H1 (cell line): Measurements from ENCODE around the gene UBE2B. TPM values are rescaled to one million over a fixed set of nuclear protein-coding genes. Genes with fewer than 3 reads are reported as not detected.
A peak's percentile ranks its signal among the peaks of the same experiment; 100 is the strongest.

Source experiments
- CBX8 ChIP-seq: fragments of 300-800, 300-1000 bp; sonication (generic); IDR thresholded peaks from 2 replicates; pipeline ENCODE4 v1.7.1; 2016; ENCODE audit warnings: low read depth, low read length, borderline replicate concordance
- CHD2 ChIP-seq: IDR thresholded peaks from 2 replicates; pipeline ENCODE4 v1.6.1; 2012; ENCODE audit warnings: low read length, improper control_type of control experiment
- HDAC2 ChIP-seq, 2 experiments: fragments of 300-600 bp in 1 of 2; sonication (generic) in 1 of 2; IDR thresholded peaks; 2 replicates each; pipeline ENCODE4 v1.6.1; 2011 to 2012; ENCODE audit warnings: low read depth in 2 of 2, low read length in 2 of 2, mild to moderate bottlenecking in 2 of 2, moderate library complexity in 2 of 2, borderline replicate concordance in 1 of 2, inconsistent platforms in 1 of 2
- KDM5A ChIP-seq: fragments of 200-600 bp; IDR thresholded peaks from 2 replicates; pipeline ENCODE4 v1.7.1; 2012; ENCODE audit warnings: mild to moderate bottlenecking, low read length, inconsistent platforms, mixed read lengths
- SIN3A ChIP-seq, 2 experiments: IDR thresholded peaks in 1 of 2; conservative IDR thresholded peaks in 1 of 2; 2 replicates each; pipeline ENCODE4 v1.6.1; 2011 to 2012; ENCODE audit warnings: low read length in 2 of 2, improper control_type of control experiment in 1 of 2, low read depth in 1 of 2, mild to moderate bottlenecking in 1 of 2
- YY1 ChIP-seq: IDR thresholded peaks from 2 replicates; pipeline ENCODE4 v1.6.1; 2011; ENCODE audit warnings: low read depth, mild to moderate bottlenecking, low read length
- polyA plus RNA-seq, 7 experiments: library from polyadenylated mRNA; depleted of rRNA in 3 of 7; stranded (reverse) in 5 of 7; unstranded in 2 of 7; fragments of >200 nt in 5 of 7; fragments of 200-250 nt in 2 of 7; gene quantifications; 1 replicate in 5 of 7; 2 replicates in 1 of 7; 4 replicates in 1 of 7; pipeline versions ENCODE4 v1.2.1 to v1.2.3, GENCODE V29; 2011 to 2013; ENCODE audit warnings: missing spikeins in 2 of 7, mixed read lengths in 2 of 7
- total RNA-seq: library from RNA; stranded (reverse); fragmentation: NEBNext Ultra II Directional; extraction: Animal tissue kit (Norgen Biotek cat#: 25700); gene quantifications from 2 replicates; pipeline ENCODE4 v1.2.1, GENCODE V29; 2021
- TF ChIP-seq, protein P1 (sequence below): fragments of 300-600 bp; sonication (generic); IDR thresholded peaks from 2 replicates; pipeline ENCODE4 v1.7.1; 2012; ENCODE audit warnings: low read length, moderate library complexity, mild to moderate bottlenecking, inconsistent platforms; ENCODE audit not compliant: insufficient replicate concordance
- TF ChIP-seq, protein P2 (sequence below): IDR thresholded peaks from 2 replicates; pipeline ENCODE4 v1.6.1; 2012; ENCODE audit warnings: inconsistent platforms
- TF ChIP-seq, protein P3 (sequence below): IDR thresholded peaks from 2 replicates; pipeline ENCODE4 v1.6.1; 2011; ENCODE audit warnings: low read depth, mild to moderate bottlenecking, low read length; ENCODE audit not compliant: insufficient read depth

Gene UBE2B
- total and polyA plus RNA-seq, 2 of the 8 experiments (the other 6 are each of a cell fraction or from before 2014, with no cell fraction given): 15.9 to 46.8 TPM

DNA sequence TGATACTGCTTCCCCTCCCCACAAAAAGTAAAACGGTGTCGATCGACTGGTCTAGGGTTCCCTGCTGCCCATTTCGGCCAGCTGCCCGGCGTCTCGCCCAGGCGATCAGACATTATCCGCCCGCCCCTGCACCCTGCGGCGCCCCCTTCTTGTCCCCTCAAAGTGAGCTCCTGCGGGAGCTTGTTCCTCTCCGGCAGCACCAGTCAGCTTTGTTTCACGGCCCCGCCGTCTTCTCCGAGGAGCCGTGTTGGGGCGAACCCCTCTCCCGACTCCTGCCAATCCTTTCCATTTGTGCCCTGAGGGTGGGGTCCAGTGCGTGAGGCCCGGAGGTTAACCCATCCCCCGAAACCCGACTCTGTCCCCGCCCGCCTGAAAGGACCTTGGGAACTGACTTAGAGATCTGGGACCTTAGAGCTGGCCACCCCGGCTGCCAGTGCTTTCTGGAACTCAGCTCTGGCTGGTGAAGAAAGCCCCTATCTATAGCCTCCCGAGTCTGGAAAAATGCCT lies 518 bp downstream of the UBE2B start (continued):
- TF ChIP-seq, protein P1, sequence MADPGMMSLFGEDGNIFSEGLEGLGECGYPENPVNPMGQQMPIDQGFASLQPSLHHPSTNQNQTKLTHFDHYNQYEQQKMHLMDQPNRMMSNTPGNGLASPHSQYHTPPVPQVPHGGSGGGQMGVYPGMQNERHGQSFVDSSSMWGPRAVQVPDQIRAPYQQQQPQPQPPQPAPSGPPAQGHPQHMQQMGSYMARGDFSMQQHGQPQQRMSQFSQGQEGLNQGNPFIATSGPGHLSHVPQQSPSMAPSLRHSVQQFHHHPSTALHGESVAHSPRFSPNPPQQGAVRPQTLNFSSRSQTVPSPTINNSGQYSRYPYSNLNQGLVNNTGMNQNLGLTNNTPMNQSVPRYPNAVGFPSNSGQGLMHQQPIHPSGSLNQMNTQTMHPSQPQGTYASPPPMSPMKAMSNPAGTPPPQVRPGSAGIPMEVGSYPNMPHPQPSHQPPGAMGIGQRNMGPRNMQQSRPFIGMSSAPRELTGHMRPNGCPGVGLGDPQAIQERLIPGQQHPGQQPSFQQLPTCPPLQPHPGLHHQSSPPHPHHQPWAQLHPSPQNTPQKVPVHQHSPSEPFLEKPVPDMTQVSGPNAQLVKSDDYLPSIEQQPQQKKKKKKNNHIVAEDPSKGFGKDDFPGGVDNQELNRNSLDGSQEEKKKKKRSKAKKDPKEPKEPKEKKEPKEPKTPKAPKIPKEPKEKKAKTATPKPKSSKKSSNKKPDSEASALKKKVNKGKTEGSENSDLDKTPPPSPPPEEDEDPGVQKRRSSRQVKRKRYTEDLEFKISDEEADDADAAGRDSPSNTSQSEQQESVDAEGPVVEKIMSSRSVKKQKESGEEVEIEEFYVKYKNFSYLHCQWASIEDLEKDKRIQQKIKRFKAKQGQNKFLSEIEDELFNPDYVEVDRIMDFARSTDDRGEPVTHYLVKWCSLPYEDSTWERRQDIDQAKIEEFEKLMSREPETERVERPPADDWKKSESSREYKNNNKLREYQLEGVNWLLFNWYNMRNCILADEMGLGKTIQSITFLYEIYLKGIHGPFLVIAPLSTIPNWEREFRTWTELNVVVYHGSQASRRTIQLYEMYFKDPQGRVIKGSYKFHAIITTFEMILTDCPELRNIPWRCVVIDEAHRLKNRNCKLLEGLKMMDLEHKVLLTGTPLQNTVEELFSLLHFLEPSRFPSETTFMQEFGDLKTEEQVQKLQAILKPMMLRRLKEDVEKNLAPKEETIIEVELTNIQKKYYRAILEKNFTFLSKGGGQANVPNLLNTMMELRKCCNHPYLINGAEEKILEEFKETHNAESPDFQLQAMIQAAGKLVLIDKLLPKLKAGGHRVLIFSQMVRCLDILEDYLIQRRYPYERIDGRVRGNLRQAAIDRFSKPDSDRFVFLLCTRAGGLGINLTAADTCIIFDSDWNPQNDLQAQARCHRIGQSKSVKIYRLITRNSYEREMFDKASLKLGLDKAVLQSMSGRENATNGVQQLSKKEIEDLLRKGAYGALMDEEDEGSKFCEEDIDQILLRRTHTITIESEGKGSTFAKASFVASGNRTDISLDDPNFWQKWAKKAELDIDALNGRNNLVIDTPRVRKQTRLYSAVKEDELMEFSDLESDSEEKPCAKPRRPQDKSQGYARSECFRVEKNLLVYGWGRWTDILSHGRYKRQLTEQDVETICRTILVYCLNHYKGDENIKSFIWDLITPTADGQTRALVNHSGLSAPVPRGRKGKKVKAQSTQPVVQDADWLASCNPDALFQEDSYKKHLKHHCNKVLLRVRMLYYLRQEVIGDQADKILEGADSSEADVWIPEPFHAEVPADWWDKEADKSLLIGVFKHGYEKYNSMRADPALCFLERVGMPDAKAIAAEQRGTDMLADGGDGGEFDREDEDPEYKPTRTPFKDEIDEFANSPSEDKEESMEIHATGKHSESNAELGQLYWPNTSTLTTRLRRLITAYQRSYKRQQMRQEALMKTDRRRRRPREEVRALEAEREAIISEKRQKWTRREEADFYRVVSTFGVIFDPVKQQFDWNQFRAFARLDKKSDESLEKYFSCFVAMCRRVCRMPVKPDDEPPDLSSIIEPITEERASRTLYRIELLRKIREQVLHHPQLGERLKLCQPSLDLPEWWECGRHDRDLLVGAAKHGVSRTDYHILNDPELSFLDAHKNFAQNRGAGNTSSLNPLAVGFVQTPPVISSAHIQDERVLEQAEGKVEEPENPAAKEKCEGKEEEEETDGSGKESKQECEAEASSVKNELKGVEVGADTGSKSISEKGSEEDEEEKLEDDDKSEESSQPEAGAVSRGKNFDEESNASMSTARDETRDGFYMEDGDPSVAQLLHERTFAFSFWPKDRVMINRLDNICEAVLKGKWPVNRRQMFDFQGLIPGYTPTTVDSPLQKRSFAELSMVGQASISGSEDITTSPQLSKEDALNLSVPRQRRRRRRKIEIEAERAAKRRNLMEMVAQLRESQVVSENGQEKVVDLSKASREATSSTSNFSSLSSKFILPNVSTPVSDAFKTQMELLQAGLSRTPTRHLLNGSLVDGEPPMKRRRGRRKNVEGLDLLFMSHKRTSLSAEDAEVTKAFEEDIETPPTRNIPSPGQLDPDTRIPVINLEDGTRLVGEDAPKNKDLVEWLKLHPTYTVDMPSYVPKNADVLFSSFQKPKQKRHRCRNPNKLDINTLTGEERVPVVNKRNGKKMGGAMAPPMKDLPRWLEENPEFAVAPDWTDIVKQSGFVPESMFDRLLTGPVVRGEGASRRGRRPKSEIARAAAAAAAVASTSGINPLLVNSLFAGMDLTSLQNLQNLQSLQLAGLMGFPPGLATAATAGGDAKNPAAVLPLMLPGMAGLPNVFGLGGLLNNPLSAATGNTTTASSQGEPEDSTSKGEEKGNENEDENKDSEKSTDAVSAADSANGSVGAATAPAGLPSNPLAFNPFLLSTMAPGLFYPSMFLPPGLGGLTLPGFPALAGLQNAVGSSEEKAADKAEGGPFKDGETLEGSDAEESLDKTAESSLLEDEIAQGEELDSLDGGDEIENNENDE: no peak
- TF ChIP-seq, protein P2, sequence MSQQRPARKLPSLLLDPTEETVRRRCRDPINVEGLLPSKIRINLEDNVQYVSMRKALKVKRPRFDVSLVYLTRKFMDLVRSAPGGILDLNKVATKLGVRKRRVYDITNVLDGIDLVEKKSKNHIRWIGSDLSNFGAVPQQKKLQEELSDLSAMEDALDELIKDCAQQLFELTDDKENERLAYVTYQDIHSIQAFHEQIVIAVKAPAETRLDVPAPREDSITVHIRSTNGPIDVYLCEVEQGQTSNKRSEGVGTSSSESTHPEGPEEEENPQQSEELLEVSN: no peak
- TF ChIP-seq CBX8 (no peak), KDM5A (no peak), CHD2 (no peak), SIN3A (conservative IDR thresholded peaks at IDR 0.05 in 1 of 2, IDR thresholded peaks at IDR 0.05 in 1 of 2; ENCODE audit: low read depth in 1 of 2, low read length in 2 of 2) (peak in 1 of 2 experiments; percentile 61; a peak in 2 of 4 replicates), HDAC2 (IDR thresholded peaks at IDR 0.05; ENCODE audit: borderline replicate concordance in 1 of 2, low read depth in 2 of 2, low read length in 2 of 2) (no peak), YY1 (no peak)
- TF ChIP-seq, protein P3, sequence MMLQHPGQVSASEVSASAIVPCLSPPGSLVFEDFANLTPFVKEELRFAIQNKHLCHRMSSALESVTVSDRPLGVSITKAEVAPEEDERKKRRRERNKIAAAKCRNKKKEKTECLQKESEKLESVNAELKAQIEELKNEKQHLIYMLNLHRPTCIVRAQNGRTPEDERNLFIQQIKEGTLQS: no peak
